NCI-H146 (cell line): Measurements from ENCODE around the gene DNASE1L2.

Experiments used
- DNase-seq: peaks from one replicate; lab custom pipeline; 2025; lab: John Stamatoyannopoulos, UW

Gene DNASE1L2, protein sequence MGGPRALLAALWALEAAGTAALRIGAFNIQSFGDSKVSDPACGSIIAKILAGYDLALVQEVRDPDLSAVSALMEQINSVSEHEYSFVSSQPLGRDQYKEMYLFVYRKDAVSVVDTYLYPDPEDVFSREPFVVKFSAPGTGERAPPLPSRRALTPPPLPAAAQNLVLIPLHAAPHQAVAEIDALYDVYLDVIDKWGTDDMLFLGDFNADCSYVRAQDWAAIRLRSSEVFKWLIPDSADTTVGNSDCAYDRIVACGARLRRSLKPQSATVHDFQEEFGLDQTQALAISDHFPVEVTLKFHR

DNA sequence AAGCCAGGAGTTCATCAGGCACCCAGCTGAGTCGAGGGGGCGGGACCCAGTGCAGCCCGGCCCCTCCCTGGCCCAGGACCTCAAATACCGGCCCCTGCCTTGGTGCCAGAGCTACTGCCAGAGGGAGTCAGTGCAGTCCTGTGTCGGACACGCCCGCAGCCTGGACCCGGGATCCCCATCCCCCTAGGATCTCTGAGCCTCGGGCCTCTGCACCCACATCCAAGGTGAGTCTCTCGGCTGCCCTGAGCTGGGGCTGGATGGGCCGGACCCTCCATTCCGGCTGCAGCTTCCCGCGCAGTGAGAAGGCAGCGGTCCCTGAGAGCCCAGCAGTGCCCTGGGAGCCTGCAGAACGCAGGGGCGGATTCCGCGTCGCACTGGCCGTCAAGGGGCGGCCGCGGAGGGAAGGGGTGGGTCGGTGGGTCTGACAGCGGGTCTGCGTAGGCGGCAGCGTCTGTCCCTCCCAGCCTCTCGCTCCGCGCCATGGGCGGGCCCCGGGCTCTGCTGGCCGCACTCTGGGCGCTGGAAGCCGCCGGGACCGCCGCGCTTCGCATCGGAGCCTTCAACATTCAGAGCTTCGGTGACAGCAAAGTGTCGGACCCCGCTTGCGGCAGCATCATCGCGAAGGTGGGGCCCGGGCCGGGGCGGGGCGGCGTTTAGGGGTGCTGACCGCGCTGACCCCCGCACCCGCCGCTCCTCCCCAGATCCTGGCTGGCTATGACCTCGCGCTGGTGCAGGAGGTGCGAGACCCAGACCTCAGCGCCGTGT, at the start of gene DNASE1L2:
DNASE1L2 (plus strand) TSS at position 108 of the 765 bp plus-strand sequence; CDS start at position 481, 373 bp downstream.
- DNase-seq, result peak; percentile 53

DNA sequence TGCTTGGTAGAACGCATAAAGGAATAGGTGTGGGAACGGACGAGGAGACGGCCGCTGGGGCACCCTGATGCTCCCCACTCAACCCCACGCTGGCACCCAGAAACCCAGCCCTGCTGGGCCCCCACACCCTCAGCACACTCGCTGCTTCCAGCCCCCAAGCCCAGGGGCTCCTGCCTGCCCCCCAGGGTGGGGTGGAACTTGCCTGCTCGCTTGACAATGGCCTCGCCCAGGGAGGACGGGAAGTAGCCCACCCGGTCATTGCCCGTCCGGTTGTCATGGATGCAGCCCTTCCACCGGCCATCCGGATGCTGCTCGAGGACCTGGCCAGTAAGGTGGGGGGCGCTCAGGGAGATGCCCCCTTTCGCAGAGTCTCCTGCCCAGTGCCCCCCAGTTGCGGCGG, 49.7 kb upstream of the DNASE1L2 start:
- DNase-seq, result no peak

DNA sequence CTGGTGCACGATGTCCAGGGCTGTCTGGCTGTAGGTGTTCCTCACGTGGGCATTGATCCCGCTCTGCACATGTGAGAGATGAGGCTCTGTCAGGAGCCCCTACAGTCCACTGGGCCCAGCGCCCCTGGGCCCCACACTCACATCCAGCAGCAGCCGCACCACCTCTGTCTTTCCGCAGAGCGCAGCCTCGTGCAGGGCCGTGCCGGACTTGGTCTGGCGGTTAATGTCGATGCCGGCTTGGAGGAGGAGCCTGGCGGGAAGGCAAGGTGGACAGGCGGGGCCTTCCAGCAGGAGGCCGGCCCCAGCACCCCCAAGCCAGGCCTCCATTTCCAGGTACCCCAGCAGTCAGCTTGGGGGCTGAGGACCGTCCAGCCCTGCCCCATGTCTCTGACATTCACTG, 49.0 kb upstream of the DNASE1L2 start:
- no peak for DNase-seq

DNA sequence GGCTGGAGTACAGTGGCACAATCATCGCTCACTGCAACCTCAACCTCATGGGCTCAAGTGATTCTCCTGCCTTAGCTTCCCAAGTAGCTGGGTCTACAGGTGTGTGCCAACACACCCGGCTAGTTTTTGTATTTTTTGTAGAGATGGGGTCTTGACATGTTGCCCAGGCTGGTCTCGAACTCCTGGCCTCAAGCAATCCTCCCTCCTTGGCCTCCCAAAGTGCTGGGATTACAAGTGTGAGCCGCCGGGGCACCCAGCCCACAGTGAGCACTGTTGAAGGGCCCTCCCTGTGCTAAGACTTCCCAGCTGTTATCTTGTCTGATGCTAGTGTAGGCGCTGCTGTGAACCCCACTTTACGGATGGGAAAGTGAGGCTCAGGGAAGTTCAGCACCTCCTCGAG, 47.8 kb upstream of the DNASE1L2 start:
- no peak for DNase-seq

DNA sequence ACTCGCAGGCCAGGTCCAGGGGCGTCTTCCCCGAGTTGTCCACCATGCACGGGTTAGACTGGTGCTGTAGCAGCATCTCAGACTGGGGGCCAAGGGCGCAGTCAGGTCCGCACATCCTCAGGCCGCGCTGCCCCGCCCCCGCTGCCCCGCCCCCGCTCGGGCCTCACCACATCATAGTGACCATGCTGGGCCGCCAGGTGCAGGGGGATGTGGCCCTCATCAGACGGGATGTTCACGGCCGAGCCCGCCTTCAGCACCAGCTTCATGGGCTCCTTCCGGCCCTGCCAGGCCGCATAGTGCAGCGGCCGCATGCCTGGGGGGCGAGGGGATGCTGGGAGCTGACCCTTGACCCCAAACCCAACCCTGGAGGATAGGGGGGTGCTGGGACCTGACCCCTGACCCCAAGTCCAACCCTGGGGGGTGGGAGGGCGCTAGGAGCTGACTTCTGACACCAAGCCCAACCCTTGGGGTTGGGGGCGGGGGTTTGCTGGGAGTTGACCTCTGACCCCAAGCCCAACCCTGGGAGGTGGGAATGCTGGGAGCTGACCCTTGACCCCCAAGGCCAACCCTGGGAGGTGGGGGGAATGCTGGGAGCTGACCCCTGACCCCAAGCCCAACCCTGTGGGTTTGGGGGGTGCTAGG, 46.9 kb upstream of the DNASE1L2 start:
- DNase-seq, result no peak

DNA sequence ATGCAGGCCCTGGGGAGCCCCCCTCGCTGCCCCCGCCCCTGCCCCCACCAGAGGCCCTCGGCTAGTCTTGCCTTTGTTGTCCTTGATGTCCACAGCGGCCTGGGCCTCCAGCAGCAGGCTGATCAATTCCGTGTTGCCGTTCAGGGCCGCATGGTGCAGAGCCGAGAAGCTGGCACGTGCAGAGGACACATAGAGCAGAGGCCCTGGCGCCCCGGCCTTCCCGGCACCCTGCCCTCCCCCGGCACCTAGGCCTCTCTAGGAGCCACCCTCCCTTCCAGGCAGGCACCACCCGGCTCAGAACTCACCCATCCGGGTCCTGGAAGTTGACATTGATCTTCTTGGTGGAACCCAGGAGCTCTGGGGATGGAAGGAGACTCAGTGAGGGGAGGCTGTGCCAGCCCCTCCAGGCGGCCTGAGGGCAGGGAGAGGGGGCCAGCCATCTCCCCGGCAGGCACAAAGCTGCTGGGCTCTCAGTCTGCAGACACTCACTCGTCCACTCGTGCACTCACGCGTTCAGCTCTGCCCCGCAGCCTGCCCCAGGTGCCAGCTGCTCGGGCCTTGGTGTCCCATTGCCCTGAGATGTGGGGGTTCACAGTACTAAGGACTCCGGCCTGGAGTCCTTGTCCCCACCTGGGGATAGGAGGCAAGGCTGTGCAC, 46.1 kb upstream of the DNASE1L2 start:
- no peak for DNase-seq

DNA sequence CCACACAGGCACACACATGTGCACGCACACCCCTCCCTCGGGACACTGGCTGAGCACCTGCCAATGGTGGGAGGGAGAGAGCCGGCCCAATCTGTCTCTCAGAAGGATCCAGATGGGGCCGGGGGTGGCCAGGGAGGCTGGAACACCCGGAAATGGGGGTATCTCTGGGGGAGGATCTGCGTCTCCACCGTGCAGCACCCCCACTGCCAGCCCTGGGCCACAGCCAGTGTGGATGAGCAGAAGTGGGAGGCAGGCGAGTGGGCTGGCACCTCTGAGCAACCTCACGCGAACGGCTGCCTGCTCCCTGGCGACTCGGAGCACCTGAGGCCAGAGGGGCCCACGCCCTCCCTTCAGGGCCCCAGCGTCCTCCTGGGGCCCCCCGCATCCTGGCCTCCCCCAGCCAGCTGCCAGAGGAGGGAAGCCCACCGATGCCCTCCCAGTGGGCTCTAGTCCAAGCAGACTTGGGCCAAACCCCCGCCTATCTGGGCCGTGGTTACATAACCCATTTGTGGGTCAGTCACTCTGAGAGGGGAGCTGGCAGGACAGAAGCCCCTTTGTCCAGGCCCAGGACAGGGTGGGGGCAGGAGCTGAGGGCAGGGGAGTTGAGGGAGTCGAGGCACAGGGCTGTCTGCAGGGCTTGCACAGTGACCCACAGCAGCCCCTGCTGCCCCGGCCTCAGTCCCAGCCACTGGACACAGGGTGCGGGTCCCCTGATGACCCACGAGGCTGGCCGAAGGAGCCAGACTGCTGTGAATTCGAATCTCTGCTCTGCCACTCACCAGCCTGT, 45.4 kb upstream of the DNASE1L2 start:
- no peak for DNase-seq

DNA sequence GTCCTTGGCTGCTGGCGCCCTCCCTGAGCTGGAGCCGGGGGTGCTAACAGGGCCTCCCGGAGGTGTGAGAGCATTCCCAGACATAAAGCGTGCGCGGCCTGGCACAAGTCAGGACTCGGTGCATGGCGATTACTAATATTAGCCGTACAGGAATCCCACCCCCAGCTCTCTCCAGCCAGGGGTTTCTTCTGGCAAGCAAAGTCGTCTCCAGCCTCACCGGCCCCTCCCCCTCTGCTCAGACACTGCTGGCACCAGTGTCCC, 44.9 kb upstream of the DNASE1L2 start:
- DNase-seq, result no peak

DNA sequence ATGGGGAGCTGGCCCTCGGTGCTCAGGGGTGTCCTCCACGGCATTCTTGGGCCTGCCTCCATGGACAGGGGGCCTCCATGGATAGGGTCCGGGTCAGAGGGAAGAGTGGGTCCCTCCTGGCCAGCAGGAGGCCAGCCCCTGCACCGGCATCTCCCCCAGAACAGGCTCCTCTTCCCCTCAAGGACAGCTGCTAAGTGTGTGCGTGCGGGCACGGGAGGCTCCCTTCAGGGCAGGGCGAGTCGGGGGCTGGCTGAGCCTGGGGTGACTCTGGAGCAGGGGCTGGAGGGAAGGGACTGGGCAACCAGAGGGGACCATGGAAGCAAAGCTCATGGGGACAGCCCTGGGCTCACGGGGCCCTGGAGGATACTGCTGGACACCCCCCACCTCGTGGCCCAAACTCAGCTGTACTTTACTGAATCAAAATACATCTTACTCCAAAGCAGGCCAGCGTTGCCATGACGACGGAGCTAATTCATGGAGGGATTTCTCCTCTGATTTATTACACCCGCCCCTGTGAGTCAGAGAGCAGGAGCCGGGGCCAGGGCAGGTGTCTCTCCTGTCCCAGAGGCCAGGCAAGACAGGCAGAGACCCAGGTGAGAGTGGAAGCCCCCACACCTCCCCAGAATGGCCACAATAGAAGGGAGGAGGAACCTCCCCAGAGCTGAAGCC, 41.9 kb upstream of the DNASE1L2 start:
- DNase-seq, result peak; percentile 18

DNA sequence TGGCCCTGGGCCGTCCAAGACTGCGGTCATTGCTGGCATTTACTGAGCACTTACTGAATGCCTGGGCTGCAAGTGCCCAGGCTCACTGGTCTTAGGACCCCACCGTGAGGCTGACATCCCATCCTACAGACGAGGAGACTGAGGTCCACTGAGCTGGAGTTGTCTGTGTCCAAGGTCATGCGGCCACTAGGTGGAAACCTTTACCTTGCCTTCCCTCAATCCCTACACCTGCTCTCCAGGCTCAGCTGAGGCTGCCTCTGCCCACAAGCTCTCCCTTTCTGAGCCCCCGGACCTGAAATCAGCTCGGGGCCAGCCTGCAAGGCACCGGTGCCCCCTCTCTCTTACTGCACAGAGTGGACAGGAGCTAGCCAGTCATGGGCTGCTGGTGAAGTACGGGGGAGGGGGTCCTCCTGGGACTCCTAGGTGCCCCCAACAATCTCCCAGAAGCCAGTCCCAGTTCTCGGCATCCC, 41.4 kb upstream of the DNASE1L2 start:
- peak; percentile 77 for DNase-seq

DNA sequence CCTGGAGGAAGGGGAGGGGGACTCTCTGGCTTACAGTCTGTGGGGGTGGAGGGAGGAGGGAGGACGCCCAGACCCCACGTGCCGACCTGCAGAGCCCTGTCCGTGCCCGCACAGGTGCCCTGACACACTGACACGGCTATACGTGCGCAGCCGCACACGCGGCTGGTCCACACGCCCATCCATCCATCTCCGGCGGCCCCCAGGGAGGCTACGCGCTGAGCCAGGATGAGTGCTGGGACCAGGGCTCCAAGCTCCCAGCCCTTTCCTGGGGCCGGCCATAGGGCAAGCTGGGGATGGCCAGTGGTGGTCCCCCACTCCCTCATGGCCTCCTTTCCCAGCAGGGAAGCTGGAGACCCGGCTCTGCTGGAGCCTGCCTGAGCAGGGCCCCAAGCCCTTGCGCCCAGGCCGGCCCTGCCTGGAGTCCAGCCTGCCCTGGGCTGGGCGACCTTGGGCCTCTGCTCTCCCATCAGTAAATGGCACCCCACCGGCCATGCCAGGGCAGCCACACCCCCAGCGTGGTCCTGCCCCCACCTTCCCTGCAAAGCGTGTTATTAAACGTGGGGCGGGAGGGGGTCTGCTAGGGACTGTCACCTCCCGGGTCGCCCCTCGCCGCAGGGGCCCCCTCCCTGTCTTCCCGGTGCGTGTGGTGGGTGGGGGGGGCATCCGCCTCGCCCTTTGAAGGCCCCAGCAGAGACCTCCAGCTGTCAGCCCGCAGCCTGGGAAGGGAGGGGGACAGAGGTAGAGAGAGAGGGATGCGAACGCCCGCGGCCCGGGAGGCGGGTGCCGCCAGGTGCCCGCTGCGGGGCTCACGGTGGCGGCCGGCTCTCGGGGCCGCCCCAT, 40.7 kb upstream of the DNASE1L2 start:
- peak; percentile 61 for DNase-seq

DNA sequence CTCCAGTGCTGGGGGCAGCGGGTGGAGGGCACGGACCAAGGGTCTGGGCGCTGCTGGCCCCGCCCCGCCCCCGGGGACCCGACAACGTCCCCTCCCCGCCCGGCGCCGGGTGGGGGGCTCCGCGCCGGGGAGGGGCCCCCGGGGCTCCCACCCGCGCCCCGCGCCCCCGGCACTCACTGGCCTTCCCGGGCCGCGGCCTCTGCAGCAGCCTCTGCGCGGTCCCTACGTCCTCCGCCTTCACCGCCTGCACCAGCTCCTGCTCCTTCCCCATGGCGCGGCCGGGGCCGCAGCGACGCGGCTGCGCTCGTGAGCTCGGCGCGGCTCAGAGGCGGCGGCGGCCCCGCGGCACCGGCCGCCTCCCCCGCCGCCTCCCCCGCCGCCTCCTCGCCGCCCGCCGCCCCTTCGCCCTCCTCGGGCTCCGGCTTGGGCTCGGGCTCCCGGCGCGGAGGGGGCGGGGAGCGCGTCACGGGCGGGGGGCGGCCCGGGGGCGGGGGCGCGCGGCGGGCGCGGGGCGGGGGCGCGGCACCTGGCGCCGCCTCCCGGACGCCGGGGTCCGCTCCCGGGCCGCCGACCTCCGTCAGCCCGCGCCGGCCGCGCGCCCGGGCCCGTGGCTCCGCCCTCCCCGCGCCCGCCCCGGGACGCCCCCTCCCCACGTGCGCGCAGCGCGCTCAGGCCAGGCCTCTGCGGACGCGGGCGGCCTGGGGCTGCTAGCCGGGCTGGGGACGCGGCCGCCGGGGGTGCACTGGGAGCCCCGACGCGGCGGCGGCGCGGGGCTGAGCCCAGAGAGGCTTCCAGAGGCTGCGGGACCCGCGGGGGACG, 39.9 kb upstream of the DNASE1L2 start, which contains the start of gene CASKIN1:
CASKIN1 (minus strand) TSS at position 444 of the 819 bp plus-strand sequence; CDS start at position 271, 173 bp downstream.
- DNase-seq, result peak; percentile 61

DNA sequence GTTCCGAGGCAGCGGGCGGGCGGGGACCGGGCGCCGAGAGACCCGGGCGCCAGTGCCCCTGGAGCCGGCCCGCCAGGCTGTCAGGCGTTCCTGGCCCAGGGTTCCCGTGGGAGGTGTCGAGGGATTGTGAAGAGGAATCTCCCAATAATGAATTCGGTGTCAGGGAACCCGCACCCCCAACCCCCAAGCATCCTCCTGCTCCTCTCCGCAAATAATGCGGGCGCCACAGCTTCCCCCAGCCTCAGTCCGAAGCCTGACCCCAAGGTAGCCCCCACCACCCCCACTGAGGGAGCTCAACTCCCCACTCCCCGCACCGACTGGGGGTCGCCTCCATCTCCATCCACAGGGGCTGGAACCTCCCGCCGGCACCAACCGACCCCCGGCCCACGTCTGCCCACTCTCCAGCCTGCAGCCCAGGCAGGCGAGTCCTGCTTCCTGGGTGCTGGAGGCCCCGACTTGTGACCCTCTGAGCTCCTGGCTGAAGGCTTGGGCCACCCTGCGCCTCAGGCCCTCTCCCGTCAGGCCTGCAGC, 39.2 kb upstream of the DNASE1L2 start:
- DNase-seq, result no peak

DNA sequence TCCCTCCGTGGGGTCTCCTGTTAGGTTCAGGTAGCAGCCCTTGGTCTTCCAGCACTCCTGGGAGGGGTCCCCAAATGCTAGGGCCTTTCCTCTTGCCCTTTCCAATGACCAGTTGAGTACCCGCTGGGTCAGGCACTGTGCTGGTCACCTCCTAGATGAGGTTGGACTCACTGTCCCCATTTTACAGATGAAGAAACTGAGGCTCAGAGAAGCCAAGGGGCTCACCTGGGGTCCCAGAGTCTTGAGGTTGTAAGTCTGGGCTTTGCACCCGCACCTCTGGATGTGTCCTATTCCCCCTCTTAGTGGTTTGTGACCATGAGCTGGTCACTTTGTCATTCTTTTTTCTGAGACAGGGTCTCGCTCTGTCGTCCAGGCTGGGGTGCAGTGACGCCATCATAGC, 38.5 kb upstream of the DNASE1L2 start:
- DNase-seq, result no peak

DNA sequence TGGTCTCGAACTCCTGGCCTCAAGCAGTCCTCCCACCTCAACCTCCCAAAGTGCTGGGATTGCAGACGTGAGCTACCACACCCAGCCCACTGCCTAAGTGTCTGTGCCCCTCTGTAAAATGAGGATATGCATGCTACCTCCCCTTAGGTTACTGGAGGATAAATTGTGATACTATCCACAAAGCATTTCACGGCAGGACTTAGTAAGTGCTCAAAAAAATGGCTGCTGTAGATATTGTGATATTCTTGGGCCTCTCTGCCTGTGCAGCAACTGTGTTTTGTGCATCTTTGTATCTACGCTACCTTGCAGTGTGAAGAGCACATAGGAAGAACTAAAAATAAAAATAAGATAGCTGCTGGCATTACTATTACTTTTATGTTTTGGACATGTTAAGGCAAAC, 38.0 kb upstream of the DNASE1L2 start:
- DNase-seq, result no peak

DNA sequence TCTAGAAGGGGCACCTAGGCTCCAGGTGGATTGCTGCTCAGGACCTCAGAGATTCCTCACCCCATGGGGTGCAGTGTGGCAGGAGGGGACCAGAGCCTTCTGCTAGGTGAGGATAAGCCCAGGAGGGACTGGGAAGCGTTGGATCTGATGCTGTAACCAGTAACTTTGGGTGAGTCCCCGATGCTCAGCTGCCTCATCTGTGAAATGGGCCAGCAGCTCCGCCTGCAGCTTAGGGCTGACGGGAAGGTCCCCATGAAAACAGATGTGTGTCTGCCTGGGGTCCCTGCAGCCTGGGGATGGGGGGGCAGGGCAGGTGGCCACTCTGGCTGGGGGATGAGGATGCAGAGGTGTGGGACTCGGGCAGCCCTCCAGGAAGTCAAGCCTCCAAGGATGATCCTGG, 37.1 kb upstream of the DNASE1L2 start:
- DNase-seq, result no peak

DNA sequence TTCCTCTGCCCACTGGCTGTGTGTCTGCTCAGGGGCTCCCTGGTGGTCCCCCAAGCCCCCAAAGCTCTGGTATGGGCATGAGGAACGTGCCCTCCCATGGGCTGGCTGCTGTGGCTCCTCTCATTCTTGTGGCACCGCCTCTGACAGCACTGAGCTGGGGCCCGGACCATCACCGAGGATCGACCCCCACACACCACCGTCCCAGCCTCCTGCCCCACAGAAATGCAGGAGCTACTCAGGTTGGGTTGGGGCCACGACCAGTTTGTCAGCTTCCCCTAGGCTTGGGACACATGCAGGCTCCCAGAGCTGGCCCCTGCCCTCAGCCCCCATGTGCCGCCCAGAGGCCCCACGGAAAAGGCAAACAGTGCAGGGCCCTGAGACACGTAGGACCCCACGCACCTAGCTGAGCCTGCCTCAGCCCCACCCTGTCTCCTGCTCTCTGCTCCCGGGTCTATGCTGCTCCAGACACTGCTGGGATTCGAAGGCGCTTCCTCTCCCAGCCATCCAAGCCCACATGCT, 36.6 kb upstream of the DNASE1L2 start:
- no peak for DNase-seq

DNA sequence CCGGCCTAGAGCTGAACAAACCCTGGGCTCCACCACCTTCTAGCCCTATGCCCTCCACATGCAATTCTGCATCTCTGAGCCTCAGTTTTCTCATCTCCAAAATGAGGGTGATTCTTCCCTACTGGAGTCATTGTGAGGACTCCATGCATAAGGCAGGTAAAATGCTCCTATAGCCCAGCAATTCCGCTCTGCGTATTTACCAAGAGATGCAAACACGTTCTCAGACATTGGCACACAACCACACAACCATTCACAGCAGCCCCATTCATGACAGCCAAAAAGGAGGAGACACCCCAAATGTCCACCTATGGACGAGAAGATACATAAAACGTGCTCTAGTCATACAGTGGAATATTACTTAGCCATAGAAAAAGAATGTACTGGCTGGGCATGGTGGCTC, 35.9 kb upstream of the DNASE1L2 start:
- no peak for DNase-seq
